GM18873 (cell line): Measurements from ENCODE around the gene CD4.

Source experiments
- ATAC-seq: cut with Tn5 transposase; IDR thresholded peaks from one replicate; pipeline ENCODE4 v1.9.1; 2021; ENCODE audit warnings: mild to moderate bottlenecking, moderate library complexity, moderate number of reproducible peaks; ENCODE audit not compliant: unreplicated experiment, low FRiP score

Gene CD4

DNA sequence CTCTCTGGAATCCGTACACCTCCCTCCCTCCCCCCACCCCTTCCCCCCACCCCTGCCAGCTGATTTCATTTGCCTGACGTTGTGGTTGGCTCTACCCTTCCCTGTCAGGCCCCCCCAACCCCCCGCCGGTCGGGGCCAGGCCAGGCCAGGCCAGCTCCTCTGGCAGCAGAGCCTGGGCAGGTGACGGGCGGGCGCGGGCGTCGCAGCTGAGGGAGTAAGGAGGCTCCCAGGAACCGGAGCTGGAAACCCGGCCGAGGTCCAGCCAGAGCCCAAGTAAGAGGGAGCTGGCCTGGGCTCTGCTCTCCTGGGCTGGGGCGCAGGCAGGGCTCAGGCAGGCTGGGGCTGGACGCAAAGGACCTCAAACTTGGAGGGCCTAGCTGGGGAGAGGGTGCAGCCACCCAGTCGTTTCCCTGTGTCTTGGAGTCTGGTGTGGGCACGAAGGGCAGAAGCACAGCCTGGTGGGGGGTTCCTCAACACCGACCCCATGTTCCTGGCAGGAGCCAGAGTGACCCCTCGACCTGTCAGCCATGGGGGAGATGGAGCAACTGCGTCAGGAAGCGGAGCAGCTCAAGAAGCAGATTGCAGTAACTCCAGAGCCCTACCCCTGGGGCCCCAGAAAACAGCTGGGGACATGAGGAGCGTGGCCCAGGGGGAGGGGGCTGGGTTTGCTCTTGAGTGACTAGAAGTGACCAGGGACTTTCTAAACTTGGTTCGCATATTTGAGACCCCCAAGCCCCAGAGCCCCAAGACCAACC is 51.6 kb downstream of the CD4 start, which contains the start of gene GNB3:
Gene GNB3, plus strand, starts transcription at position 165 of the 755 bp plus-strand sequence. Its CDS starts 363 bp downstream, at position 528.
- no peak for ATAC-seq

DNA sequence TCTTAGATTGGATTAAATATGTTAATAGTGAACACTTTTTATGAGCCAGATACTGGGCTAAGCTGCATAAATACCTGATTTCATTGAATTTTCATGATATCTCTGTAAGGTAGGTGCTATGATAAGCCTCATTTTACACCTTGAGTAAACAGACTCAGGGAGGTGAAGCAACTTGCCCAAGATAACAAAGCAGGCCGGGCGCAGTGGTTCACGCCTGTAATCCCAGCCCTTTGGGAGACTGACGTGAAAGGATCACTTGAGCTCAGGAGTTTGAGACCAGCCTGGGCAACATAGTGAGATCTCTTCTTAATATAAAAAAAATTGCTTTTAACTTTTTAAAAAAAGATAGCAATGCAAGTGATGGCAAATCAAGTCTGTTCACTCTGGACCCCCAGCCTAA is 52.7 kb downstream of the CD4 start:
- ATAC-seq: no peak

DNA sequence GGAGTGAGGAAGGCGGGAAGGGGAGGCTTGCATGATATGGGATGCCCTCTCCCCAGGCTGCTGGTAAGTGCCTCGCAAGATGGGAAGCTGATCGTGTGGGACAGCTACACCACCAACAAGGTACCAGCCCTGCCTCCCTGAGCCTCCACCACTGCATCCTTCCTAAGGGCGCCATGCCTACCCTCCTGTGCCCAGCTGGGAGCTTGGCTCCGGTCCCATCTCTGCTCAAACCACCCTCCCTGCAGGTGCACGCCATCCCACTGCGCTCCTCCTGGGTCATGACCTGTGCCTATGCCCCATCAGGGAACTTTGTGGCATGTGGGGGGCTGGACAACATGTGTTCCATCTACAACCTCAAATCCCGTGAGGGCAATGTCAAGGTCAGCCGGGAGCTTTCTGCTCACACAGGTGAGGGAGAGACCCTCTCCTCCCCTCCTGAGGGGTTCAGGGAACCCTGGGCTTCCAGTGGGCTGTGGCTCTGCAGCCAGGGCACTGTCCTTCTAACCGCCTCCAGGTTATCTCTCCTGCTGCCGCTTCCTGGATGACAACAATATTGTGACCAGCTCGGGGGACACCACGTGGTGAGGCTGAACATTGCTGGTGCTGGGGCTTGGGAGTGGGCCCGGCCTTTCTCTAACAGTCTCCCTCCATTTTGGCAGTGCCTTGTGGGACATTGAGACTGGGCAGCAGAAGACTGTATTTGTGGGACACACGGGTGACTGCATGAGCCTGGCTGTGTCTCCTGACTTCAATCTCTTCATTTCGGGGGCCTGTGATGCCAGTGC is 54.0 kb downstream of the CD4 start:
- ATAC-seq: no peak

DNA sequence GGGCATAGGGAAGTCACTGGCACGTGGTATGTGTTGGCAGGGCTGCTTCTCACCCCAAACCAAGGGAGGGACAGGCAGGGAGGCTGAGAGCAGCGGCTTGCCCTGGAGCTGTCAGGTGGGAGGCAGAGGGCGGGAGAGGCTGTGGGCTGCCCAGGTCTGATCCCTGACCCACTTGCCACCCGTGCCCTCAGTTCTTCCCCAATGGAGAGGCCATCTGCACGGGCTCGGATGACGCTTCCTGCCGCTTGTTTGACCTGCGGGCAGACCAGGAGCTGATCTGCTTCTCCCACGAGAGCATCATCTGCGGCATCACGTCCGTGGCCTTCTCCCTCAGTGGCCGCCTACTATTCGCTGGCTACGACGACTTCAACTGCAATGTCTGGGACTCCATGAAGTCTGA is 56.1 kb downstream of the CD4 start:
- ATAC-seq: no peak

DNA sequence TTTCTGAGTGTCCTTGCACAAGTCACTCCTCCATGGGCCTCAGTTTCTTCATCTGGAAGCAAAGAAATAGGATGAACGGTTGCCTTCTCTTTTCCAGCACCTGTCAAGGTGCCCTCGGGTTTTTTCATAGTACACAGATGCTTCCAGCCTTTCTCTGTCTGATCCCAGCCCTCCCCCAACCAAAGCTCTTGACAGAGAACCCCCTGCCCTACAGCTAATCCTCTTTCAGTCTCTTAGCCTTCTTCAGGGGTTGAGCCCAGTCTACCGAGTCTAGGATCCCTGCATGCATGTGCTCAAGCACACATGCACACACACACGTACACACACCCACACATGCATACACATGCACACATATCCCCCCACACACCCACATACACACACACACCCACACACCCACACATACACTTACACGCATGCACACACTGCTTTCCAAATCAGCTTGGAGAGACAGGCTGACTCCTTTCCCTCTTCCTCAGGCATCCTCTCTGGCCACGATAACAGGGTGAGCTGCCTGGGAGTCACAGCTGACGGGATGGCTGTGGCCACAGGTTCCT is 57.1 kb downstream of the CD4 start:
- ATAC-seq: no peak

DNA sequence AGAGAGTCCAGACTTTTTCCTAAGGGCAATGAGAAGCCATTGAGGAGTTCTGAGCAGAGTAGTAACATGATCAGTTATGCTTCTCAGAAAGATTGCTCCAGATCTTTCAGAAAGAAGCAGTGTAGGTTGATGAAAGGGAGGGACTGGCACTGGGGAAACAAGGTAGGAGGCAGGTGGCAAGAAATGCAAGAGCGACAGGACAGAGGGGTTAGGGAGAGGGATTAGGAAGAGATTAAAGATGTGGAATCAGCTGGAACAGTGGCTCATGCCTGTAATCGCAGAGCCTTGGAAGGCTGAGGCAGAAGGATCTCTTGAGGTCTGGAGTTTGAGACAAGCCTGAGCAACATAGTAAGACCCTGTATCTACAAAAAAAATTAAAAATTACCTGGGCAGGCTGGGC is 58.3 kb downstream of the CD4 start:
- no peak for ATAC-seq

DNA sequence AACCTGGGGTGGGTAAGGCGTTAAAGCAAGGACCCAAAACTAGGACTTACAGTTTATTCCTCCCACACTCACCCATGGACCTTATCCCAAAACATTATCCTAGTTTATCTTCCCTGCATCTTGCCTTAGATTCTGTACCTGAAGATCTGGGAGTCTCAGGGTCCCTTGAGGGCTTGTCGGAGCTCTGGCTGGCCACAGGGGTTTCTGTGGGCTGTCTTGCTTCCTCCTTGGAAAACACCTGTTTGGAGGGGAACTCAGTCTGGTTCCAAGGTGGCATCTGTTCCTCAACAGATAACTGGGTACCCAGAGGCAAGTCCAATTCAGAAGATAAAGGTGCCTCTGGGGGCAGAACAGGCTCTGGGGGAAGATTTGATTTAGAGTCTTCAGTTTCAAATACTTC is 60.1 kb downstream of the CD4 start:
- no peak for ATAC-seq

DNA sequence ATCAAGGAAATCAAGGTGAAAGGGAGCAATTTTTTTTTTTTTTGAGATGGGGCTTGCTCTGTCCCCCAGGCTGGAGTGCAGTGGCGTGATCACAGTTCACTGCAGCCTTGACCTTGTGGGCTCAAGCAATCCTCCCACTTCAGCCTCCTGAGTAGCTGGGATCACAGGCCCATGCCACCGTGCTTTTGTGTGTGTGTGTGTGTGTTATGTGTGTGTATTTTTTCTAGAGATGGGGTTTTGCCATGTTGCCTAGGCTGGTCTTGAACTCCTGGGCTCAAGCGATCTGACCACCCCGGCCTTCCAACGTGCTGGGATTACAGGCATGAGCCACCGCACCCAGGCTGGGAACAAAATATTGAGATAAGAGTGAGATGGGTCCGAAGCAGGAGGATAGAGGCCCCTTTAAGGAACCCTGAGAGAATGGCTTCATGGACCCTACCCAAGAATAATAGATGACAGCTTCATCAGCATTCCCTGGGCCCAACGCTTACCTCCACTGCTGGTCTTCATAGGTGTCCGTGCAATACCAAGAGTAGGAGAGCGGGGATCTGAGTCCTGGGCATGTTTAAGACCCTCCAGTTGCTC is 60.7 kb downstream of the CD4 start:
- no peak for ATAC-seq

DNA sequence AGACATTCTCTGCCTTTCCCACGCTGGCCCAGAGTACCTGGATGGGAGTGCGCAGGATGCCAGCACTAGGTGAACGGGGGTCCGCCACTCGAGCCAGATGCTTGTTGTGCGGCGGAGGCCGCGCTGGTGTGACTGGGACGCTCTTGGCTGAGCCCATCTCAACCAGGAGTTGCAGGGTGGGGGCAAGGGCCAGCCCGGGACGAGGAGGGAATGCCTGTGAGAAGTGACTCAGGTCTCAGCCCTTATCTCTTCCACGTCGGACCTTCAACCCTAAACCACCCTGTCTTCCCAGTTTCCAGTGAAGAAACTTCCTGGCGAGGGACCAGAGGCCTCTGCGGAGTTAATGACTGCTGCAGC is 61.4 kb downstream of the CD4 start:
- no peak for ATAC-seq

DNA sequence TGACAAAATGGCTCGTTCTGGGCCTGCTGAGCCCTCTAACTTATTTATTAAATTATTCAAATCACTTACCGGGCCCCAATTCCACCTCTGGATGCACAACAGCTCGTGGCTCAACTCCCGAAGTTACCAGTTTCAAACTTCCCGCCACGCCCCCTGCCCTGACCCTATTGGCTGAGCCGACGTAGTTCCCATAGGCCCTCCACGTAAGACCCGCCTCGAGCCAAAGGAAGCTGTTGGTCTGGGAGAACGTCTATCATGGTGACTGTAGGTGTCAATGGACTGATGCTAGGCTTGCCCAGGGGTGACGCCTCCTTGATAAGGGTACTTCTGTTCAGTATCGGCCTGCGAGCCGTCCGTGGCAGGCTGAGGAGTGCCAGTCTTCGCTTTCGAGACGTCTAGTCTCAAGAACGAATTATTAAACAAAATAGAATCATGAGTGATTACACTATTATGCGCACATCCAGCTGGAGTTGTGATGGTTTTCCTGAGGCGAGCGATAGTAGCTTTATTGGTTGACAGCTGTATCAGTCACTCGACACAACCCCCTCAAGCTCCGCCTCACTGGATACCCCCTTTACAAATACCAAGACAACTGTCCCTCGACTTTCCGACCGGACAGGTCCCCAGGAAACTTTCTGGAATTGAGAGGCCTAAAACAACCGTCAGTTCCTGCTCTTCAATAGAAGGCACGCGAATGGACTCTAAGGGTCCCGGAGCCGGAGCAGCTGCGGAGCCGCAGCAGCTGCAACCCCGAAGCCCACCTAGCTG is 62.0 kb downstream of the CD4 start, which contains the start of gene CDCA3:
Gene CDCA3, minus strand, starts transcription at position 134 of the 768 bp plus-strand sequence. CDS start 334 bp downstream, outside the sequence.
- peak; percentile 44 for ATAC-seq

DNA sequence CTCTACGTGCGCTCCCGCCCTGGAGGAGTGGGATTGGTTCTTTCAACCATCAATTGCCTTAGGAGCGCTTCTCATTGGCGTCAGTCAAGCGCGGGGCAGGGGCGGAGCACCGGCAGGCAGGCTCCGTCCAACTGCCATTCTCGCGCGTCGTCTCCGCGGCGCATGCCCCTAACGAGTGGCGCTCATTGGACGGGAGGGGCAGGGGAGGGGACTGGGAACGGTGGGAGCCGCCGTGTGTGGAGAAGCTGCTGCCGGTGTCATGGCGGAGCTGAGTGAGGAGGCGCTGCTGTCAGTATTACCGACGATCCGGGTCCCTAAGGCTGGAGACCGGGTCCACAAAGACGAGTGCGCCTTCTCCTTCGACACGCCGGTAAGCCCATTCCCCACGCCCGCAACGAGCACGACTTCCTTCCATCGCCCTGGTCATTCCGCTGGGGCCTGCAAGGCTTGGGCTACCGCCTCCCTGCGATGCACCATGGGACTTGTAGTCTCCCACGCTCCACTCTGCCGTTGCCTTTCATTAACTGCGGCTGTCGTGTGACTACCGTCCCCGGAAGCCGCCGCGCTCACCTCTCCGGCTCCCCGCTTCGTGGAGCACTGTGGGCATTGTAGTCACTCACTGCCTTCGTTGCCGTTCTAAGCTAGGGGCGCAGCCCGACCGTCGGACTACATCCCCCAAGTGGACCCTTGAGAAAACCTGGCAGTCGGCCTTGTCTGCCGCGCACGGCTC is 62.8 kb downstream of the CD4 start, which contains the start of gene USP5:
Gene USP5, plus strand, starts transcription at position 230 of the 730 bp plus-strand sequence. Its CDS starts 30 bp downstream, at position 260.
- peak; percentile 68 for ATAC-seq

DNA sequence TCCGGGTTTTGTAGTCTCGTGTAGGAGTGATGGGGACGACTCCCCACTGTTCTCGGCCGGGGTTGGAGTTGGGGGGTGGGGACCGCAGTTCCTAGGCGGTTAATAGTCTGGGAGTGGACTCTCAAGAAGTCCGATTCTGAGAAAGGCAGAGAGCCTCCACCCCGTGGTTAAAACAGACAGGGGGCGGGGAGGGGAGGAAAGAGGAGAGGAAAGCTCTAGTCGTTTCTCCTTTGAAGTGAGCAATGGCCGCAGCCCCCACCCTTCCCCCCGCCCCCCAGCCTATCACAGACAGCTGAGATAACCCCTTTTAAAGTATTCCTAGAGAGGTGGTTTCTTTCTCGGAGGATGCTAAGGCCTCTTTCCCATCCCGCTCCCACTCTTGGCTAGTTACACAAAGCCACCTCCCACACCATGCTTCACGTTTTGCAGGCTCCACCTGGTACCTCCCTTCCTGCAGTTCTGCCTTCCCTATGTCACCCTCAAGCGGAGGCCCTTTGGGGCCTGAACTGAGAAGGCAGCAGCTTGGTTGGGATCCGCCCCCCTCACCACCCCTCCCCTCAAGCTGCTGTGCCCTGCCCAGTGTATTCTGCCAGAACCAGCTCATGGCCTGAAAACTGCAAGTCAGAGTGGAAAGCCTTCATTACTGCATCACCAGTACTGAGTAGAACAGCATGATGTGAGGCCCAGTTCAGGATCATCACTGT is 63.5 kb downstream of the CD4 start:
- no peak for ATAC-seq

DNA sequence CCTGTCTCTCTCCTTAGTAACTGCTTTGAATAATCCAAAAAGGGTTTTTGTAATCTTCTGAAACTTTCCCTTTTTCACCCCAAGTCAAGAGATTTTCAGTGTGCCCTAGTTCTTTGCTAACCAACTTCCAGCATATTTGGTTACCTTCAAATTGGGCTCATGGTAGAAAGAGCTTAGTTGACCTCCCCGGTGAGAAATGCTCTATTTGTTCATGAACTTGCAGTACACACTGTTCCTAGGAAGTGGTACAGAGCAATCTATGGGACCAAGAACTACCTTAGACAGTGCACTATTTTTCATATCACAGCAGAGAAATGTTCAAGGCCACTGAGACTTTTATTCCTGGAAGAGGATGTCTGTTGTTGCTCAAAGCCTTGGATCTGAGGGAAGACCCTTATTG is 64.3 kb downstream of the CD4 start:
- ATAC-seq: no peak

DNA sequence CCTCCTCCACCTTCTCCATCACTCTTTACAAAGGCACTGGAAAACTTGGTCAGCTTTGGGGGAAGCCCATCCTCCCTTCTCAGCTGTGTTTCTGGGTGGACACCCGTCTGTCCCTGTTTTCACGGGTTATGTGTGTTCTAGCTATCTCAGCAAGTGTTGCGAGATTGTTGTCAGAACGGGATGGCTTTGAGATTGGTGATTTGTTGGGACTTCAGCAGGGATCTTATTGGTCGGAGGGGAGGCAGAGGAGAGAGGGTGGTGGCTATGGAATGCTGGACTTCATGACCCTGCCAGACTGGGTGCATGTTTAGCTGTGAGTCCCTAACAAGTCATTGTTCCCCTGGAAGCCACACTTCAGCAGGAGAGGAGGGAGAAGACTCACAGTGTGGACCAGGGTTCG is 64.7 kb downstream of the CD4 start:
- ATAC-seq: no peak

DNA sequence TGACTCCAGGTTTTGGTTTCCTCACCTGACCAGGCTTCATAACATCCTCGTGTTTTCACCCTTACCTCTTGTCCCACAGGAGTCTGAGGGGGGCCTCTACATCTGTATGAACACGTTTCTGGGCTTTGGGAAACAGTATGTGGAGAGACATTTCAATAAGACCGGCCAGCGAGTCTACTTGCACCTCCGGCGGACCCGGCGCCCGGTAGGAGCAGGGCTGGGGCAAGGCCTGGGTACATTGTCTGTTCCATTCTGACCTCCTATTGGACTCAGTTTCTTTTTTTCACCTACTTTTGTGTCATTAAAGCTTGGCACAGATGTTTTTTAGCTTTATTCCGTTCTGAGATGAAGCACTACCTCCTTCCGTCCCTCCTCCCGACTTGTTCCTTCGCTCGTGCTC is 66.0 kb downstream of the CD4 start:
- ATAC-seq: no peak

DNA sequence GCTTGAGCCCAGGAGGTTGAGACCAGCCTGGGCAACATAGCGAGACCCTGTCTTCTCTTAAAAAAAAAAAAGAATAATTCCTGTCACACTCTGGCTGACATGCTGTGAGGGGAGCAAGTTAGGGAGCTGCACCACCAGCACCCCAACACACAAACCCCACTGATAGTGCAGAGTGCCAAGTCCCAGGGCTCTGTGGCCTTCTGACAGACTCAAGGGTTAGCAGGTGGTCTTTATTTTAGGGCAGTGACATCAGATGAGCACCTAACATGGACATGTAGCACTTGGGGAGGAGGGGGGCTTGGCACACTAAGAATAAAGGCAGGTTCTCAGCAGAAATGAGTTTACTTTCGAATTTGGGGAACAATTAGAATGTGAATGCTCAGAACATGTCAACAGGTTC is 69.5 kb downstream of the CD4 start:
- no peak for ATAC-seq

DNA sequence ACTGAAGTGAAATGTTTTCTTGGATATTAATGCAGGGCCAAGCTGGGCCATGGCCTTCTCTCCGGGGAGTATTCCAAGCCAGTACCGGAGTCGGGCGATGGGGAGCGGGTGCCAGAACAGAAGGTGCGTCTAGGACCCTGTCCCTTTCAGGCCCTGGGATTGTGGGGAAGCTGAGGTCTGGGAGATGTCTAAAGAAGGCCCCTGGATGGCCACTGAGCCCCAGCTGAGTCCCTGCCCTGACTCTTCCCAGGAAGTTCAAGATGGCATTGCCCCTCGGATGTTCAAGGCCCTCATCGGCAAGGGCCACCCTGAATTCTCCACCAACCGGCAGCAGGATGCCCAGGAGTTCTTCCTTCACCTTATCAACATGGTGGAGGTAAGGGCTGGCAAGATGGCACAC is 70.8 kb downstream of the CD4 start:
- no peak for ATAC-seq

DNA sequence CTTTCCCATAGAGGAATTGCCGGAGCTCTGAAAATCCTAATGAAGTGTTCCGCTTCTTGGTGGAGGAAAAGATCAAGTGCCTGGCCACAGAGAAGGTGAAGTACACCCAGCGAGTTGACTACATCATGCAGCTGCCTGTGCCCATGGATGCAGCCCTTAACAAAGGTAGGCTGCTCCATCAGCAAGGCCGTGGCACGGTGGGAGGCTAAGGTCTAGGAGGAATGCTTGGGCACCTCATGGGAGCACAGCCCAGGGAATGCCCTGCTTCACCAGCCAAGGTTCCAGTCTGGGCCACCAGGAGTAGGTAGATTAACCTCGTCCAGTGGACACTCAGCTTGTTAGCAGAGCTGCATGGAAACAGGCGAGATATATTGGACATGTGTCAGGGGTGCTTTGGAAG is 71.6 kb downstream of the CD4 start:
- ATAC-seq: no peak

DNA sequence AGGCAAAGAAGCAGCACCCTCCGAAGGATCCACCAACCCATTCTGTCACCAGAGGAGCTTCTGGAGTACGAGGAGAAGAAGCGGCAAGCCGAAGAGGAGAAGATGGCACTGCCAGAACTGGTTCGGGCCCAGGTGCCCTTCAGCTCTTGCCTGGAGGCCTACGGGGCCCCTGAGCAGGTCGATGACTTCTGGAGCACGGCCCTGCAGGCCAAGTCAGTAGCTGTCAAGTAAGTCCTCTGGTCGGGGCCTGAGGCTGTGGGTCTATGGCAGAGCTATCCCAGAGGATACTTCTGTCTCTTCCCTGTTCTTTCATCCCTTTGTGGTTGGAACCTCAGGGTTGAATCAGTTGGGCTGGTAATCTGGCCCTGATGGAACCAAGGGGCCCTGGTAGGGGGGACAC is 72.1 kb downstream of the CD4 start:
- ATAC-seq: no peak
